HG02884 (cell line): ENCODE results near the gene PLEK.
"Not testable (repeated sequence)": the region's sequence is repeated elsewhere in the genome, so short reads cannot be mapped to it uniquely, and the experiment has no call there.

Experiments used
- ATAC-seq: cut with Tn5 transposase; IDR thresholded peaks from one replicate; pipeline ENCODE4 v1.9.1; 2021; ENCODE audit warnings: mild to moderate bottlenecking, moderate library complexity; ENCODE audit not compliant: unreplicated experiment

PLEK gene

DNA sequence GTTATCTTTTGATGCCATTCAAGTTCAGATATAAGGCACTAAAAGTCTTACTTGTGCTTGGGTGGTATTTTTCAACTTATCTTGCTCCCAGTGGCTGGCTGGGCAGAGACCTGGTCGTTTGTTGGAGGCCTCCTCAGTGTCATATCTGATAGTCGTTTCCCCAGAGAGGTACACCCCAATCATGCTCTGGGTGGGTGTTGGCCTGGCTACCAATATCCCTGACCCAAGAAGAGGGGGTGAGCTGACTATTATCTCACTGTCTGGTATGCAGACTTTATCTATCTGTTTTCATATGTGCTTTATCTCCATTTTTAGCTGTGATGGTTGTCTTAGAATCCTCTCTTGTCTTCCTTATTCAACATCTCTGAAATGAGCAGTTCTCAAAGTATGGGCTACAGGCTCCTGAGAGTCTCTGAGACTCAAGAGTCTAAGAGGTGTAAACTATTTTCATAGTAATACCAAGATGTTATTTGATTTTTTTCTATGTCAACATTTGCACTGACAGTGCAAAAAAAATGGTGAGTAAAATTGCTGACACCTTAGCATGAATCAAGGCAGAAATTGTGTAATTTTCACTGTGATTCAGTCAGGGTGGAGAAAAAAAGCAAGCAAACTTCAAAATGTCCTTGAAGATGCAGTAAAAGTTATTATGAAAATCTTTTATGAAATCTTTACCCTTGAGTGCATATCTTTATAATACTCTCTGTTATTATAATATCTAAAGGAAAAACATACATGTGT, 12.3 kb upstream of the PLEK start:
- no peak for ATAC-seq

DNA sequence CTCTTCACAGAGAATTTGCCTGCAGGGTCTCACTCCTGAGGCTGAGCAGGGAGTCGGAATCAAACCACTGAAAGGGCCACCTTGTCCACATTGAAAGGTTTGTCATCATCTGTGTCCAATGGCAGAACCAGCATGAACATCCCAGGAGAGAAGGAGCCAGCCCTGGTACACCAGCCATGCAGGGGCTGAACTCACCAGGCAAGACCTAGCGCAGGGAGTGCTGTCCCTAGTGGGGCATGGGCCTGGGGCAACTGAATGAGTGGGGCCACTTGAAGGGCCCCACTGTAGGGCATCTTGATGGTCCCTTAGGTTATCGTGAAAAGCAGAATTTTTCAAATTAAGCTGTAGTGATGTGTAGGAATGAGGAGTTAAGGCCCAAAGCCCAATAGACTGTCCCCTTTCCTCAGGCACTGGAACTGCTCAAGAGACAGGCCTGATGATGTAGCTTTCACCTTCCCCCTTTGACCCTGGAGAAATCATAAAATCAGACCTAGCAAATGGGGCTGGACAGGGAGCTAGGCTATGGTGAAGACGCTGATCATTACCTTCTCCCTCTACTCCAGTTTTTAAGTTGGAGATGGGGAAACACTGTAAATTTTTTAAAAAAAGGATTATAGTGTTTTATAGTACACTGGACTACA, 8.4 kb upstream of the PLEK start:
- ATAC-seq, result no peak

DNA sequence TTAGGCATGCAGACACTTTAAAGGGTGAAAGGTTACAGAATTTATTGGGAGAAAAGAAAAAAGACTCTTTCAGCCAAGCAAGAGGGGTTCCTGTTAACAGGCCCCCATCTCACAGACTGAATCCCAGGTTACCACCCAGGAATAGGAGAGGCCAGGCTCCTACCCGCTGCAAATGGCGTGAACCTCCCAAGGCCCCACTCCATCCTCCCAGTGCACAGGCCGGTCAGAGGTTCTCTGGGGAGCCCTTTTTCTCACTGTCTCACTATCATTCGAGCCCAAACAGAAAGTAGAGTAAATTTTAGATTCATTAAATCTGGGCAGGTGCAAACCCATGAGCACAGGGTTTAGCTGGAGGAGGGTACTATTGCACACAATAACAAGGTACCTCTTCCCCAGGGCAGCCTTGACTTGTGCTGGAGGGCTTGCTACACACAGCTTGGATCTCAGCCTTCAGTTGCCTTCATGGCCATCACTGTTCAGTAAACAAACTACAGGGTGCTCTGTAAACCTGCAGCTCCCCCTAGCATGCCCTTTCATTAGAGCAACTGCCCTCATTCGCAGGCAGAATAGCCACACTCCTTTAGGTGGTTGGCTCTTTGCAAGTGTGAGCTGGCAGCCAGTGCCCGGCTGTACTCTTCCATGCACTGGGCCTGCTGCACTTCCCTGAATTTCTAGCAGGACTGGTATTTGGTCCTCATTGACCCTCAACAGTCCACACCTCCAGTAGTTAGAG, 7.3 kb upstream of the PLEK start:
- peak; percentile 56 for ATAC-seq

DNA sequence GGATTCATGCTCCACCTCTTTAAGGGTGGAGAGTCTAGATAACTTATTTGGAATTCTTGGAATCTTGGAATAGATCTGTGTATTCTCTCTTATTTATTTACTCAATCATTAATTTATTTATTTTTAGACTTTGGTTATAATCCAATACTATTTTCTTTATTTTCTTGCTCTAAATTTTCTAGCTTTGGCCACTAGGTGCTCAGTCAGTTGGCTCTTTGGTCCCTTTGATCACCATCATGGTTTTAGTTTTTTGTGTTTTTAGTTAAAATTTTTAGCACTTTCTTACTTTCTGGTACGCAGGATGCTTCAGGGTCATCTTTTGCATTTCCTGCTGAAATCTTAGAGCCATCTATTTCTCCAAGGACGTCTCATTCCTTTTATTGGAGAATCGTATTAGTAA, 5.2 kb upstream of the PLEK start:
- ATAC-seq, result no peak

DNA sequence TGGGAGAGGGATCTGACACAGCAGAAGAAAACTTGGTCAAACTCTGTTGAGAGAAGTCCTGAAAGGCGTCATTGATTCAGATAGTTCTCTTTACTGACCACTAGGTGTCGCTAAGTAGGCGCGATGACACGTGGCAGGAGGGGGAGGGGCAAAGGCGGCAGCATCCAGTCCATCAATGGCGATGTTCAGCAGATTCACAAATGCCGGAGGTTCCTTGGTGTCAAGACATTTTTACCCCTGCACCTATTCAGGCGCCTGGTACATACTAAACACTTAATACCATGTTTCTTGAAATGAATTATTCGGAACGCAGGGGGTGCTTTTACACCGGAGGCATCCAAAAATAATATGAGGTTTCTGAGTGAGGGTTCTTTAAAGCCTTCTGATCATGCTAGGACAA, 3.0 kb upstream of the PLEK start:
- ATAC-seq, result peak; percentile 34

DNA sequence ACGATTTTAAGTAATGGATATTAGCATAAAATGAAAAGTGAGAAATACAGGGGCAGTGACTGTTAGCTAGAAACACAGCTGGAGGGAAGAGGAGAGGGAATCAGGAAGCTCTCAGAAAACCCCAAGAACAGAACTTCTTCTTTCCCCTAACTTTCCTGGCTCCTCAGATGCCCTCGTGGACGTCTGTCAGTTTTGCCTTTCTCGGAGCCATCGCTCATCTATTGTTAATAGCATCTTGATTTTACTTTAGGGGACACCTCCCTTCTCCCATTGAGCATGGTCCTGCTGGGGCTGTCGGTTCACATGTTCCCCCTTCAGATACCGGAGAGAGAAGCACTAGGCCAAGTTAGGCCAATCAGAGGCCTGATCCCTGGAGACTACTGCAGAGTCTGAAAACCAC, 2.3 kb upstream of the PLEK start:
- no peak for ATAC-seq

DNA sequence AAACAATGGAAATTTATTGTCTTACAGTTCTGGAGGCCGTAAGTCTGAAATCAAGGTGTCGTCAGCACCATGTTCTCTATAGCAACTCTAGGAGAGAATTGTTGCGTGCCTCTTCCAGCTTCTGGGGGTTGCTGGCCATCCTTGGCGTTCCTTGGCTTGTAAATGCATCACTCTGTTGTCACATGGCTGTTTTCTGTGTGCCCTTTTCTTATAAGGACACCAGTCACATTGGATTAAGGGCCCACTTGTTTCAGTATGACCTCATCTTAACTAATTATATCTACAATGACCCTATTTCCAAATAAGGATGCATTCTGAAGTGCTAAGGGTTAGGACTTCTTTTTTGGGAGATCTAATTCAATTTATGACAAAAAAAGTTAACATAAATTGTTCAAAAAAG, 1.4 kb upstream of the PLEK start:
- no peak for ATAC-seq

DNA sequence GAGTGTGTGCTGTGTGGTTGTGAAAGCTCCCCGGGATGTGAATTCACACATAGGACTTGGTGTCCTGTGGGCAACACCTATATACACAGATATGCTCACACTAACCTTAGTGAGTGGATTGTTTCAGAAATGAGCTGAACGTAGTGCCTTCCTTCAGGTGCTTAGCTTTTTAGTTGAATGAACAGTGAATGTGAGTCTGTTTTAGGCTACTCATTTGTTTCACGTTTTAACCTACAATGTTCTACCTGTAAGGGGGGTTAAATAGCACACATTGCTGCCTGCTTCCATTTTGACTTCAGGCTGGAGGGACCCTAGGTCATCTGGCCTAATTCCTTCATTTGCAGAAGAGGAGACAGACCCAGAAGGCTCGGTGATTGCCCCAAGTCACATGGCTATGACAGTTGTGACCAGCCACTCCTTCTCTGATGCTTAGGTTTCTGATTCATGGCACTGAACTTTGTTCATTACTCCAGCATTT, 1.0 kb downstream of the PLEK start:
- no peak for ATAC-seq

DNA sequence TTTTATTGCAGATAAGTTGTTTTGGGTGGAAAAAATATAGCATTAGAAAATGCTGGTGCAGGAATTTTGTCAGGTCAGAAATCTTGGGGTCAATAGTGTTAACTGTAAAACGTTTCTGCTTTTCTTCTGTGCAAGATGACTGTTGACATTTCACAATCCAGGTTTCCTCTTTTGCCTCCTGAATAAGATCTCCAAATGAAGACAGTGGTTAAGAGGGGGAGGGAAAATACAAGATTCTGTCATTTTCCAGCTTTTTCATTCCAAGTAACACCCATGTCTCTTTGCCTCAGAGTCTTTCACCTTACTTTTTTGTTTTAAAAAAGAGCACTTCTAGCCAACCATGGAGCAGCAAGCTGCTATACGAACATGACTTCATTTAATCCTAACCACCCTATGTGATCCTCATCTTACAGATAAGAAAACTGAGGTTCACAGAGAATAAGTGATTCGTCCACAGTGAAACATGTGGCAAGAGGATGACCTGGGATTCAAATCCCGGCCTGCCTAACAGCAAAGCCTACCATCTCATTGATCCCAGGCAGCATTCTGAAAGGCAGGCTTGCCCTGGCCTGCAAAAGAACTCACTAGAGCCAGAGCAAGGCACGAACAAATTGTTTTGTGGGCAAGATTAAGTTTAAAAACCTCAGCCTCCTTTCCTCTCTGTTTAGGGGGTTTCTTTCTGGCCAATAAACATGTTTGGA, 3.0 kb downstream of the PLEK start:
- no peak for ATAC-seq

DNA sequence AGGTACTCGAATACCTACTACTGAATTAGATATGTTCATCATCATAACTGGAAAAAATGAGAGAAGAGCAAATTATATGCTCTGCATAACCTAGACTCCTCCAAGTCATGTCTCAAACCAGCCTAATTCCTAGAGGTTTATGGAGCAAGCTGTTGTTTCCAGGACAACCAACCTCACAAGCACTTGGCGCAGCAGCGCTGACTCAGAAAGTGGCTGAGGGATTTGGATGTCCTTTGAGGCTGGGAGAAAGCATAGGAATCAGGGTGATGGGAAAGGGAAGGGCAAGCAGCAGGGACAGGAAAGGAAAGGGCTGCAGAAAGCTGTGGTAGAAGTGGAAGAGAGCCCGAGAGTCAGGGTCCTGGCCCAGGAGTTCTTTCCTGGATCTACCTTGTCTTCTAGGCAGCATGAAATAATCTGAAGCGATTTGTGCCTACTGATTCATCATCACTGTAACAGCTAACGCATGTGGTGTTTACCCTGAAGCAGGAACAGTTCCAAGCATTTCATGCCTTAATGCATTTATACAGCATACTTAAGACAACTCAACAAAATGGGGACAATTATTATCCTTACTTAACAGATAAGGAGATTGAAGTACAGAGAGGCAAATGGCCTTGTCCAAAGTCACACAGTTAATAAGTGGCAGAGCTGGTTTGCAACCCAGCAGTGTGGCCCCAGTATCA, 3.7 kb downstream of the PLEK start:
- ATAC-seq, result no peak

DNA sequence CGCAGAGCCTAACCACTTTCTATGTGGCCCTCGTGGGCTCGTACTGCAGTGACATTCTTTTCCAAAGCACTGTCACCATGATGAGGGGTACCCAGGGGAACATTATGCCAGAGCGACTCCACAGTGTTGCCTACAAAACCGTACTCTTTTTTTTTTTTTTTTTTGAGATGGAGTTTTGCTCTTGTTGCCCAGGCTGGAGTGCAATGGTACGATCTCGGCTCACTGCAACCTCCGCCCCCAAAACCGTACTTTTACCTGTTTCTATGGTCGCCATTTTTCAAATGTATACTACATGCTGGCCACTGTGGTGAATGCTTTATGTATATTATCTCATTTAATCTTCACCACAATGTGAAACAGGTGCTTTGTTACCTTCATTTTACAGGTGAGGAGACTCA, 4.3 kb downstream of the PLEK start:
- no peak for ATAC-seq

DNA sequence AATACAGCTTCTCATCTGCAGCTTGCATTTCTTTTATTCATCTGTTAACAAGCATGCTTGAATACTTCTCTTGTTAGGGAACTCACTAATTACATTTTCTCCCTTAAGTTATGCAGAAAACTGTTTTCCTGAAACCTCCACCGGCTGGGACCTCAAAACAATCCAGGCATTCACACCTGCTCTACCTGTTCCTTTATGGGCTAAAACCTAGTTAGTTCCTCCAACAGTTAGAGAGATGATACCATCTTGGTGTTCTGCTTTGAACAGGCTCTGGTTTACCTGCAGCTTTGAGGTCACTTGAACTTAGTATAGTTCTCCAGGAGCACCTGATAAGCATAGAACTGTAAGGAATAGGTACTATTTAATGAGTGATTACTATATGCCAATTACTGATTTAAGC, 6.1 kb downstream of the PLEK start:
- ATAC-seq, result no peak

DNA sequence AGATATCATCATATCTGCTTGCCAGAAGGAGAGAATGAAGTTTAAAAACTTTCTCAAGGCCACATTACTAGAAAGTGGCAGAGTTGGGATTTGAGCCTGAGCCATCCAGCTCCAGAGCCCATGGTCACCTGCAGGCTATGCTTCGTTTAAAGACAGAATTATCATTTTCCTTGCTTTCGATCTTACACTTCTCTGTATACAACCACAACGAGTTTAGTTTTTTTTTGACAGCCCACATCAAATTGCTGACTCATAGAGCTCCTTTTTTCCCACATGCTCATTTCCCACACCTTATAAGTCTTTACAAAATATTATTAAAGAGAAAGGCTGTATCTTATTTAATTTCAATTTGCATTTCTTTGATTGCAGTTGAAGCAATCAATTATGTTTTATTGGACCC, 6.5 kb downstream of the PLEK start:
- ATAC-seq, result peak; percentile 43

DNA sequence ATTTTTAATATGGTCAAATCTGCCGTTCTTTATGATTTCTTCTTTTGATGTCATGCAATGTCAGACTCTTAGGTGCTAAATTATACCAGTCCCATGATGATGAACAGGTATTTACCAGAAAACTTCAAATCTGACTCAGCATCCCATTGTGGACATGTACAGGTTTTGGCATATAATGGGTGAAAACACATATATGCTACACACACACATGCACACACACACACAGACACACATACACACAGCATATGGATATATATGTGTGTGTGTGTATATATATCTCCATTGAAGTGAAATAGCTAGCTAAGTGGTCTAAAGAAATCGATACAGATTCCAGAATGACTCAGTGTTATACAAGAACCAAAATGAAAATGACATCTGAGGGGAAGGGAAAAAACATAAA, 7.4 kb downstream of the PLEK start:
- ATAC-seq, result no peak

DNA sequence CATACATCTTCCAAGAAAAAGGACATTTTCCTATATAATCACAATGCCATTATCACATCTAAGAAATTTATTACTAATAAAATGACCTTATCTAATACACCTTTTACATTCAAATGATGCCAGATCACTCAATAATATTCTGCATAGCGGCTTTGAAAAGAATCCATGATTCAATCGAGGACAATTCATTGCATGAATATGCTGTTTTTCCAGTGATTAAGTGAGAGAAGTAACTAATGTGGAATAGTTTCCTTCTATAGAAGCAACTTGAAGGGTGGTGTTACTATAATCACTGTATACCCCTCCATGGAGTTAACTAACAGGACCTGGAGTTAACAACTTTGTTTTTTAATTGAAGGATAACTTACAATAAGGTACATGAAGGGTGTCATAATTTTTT, 9.1 kb downstream of the PLEK start:
- no peak for ATAC-seq

DNA sequence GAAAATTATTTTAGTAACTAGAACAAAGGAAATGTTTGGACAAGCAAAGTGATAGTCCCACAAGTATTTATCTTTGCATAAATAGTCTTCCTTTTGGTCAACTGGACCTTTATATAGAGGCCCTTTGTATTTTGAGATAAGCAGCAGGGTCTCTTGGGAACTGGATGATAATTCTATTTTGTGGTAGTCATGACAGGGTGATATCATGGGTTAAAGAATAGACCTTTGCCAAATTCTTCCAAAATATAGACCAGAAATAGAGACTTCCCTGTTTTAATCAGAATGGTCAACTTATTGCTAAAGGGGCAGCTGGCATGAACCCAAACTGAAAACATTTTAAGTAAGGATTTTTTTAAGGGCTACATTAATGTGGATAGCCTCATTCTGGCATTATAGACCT, 10.5 kb downstream of the PLEK start:
- no peak for ATAC-seq

DNA sequence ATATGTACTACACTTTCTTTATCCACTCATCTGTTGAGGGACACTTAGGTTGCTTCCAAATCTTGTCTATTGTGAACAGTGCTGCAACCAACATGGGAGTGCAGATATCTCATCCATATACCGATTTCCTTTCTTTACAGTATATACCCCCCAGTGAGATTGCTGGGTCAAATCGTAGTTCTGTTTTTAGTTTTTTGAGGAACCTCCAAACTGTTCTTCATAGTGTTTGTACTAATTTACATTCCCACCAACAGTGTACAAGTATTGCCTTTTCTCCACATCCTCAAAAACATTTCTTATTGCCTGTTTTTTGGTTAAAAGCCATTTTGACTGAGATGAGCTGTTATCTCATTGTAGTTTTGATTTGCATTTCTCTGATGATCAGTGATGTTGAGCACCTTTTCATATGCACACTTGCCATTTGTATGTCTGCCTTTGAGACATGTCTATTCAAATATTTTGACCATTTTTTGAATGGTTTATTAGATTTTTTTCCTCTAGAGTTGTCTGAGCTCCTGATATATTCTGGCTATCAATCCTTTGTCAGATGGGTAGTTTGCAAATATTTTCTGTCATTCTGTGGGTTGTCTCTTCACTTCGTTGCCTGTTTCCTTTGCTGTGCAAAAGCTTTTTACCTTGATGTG, 12.2 kb downstream of the PLEK start:
- ATAC-seq, result peak; percentile 41

DNA sequence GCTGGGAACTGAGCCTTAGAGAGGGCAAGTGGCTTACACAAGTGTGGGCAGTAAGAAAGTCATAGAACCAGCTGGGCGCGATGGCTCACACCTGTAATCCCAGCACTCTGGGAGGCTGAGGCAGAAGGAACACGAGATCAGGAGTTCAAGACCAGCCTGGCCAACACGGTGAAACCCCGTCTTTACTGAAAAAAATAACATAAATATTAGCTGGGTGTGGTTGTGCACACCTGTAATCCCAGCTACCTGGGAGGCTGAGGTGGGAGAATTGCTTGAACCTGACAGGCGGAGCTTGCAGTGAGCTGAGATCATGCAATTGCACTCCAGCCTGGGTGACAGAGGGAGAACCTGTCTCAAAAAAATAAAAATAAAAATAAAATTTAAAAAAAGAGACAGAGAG, 13.7 kb downstream of the PLEK start:
- ATAC-seq, result not testable (repeated sequence)

DNA sequence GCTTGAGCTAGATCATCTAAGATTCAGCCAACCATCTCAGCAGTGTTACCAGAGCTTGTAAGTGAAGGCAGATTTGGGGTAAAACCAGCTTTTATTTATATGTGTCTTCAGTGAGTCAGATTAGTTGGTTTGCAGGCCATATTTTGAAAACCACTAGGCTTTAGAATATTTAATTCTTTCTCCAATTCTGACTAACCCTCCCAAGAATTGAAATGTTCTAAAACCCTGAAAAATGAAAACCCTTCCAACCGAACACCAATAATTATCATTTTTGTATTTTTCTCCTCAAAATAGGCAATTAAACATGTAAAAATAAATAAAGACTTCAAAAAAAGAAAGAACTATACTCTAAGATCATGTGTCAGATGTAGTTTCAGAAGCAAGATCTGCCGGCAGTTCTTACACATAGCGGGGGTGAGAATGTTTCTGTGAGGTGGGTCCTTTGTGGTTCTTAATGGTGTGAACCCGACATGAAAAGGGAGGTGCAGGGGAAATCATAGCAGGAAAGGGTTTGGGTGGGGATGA, 14.2 kb downstream of the PLEK start:
- ATAC-seq, result peak; percentile 41

DNA sequence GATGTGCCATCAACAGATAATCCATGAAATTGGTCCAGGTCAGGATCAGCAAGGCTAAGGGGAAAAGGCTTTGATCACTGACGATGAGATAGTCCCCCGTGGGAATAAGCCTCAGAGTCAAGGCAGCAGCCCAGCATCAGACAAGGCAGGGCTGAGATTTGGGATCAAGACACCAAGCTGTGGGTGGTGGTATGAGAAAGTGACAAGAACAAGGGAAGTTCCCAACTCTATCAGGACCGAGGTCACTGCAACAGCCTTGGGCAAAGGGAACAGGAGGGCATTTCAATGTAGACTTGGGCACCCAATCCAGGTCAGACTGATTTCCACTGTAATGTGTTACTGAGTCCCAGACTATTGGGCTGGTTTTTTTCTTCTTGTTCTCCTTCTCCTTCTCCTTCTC, 18.7 kb downstream of the PLEK start:
- ATAC-seq, result no peak
